ENCODE measurements around the gene BCOR.

DNA sequence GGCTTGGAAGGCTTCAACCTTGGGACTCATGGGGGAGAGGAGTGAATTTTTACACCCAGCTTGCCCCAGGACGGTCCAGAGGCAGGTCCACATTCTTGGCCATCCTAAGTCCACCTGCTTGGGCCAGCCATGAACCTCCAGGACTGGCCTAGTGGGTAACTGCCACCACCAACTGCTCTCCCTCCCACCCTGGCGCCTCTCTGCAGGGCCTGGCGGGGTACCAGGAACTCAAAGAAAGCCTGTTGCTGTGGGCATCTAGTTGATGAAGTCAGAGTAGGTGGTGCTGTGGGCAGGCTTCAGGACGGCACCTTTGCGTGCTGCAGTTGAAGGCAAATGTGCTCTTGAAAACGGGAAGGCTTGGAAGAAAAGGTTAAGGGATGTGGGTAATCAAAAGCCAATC, 12.0 kb downstream of the BCOR start:
- no peak for TF ChIP-seq EZH2 (conservative IDR thresholded peaks at IDR 0.05; ENCODE audit: low read depth, low read length)
- TF ChIP-seq KDM5A (IDR thresholded peaks at IDR 0.05; ENCODE audit: borderline replicate concordance, low read length): no peak
- TF ChIP-seq, protein P1, sequence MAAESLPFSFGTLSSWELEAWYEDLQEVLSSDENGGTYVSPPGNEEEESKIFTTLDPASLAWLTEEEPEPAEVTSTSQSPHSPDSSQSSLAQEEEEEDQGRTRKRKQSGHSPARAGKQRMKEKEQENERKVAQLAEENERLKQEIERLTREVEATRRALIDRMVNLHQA (CRISPR knock-in tag; IDR thresholded peaks at IDR 0.05): no peak
